H9 (cell line): ENCODE data around the gene QSOX2. TPM values are rescaled to one million over a fixed set of nuclear protein-coding genes. Genes with fewer than 3 reads are reported as not detected.

Experiments
- DNase-seq: peaks from one replicate; pipeline ENCODE4 v3.0.0-alpha.2; 2017
- H2AFZ ChIP-seq: one replicate; pipeline ENCODE4 v1.6.1; 2013; ENCODE audit warnings: mild to moderate bottlenecking, low read length, control low read depth, moderate library complexity
- H2AK5ac ChIP-seq: 2 replicates; pipeline ENCODE4 v1.6.1; 2013; ENCODE audit warnings: low read length, control low read depth, mixed read lengths; ENCODE audit not compliant: insufficient read length
- H2BK120ac ChIP-seq: one replicate; pipeline ENCODE4 v1.6.1; 2013; ENCODE audit warnings: low read depth, mild to moderate bottlenecking, low read length, control low read depth, inconsistent platforms; ENCODE audit not compliant: poor library complexity, severe bottlenecking
- H2BK12ac ChIP-seq: 2 replicates; pipeline ENCODE4 v1.6.1; 2013; ENCODE audit warnings: low read length, control low read depth, mixed read lengths, low read depth; ENCODE audit not compliant: insufficient read length
- H2BK15ac ChIP-seq: 2 replicates; pipeline ENCODE4 v1.6.1; 2013; ENCODE audit warnings: low read depth, low read length, control low read depth
- H2BK20ac ChIP-seq: one replicate; pipeline ENCODE4 v1.6.1; 2013; ENCODE audit warnings: low read depth, mild to moderate bottlenecking, low read length, control low read depth, inconsistent platforms; ENCODE audit not compliant: poor library complexity, severe bottlenecking
- H2BK5ac ChIP-seq: 2 replicates; pipeline ENCODE4 v1.6.1; 2013; ENCODE audit warnings: low read length, control low read depth, mixed read lengths; ENCODE audit not compliant: insufficient read length
- H3K14ac ChIP-seq: 2 replicates; pipeline ENCODE4 v1.6.1; 2013; ENCODE audit warnings: low read length, control low read depth; ENCODE audit not compliant: insufficient read depth
- H3K18ac ChIP-seq: 2 replicates; pipeline ENCODE4 v1.6.1; 2013; ENCODE audit warnings: low read depth, mild to moderate bottlenecking, mixed read lengths, low read length, control low read depth; ENCODE audit not compliant: insufficient read length
- H3K23ac ChIP-seq: 2 replicates; pipeline ENCODE4 v1.6.1; 2013; ENCODE audit warnings: low read length, control low read depth, mixed read lengths, low read depth; ENCODE audit not compliant: insufficient read length
- H3K23me2 ChIP-seq: 2 replicates; pipeline ENCODE4 v1.6.1; 2013; ENCODE audit warnings: low read depth, mild to moderate bottlenecking, mixed read lengths, low read length, control low read depth; ENCODE audit not compliant: insufficient read length, poor library complexity, severe bottlenecking
- H3K27ac ChIP-seq: 2 replicates; pipeline ENCODE4 v1.5.1; 2013; ENCODE audit warnings: low read length, control low read depth, mixed read lengths, low read depth; ENCODE audit not compliant: insufficient read length
- H3K27me3 ChIP-seq: 2 replicates; pipeline ENCODE4 v1.6.1; 2013; ENCODE audit warnings: low read length, control low read depth, inconsistent platforms; ENCODE audit not compliant: insufficient read depth
- H3K4ac ChIP-seq: 2 replicates; pipeline ENCODE4 v1.6.1; 2013; ENCODE audit warnings: low read depth, mild to moderate bottlenecking, control low read depth, inconsistent platforms, low read length, moderate library complexity
- H3K4me1 ChIP-seq: 2 replicates; pipeline ENCODE4 v1.6.1; 2013; ENCODE audit warnings: low read length, control low read depth, inconsistent platforms; ENCODE audit not compliant: insufficient read depth
- H3K4me2 ChIP-seq: 2 replicates; pipeline ENCODE4 v1.6.1; 2013; ENCODE audit warnings: low read length, control low read depth, mixed read lengths; ENCODE audit not compliant: insufficient read length, insufficient read depth
- H3K56ac ChIP-seq: 2 replicates; pipeline ENCODE4 v1.6.1; 2013; ENCODE audit warnings: low read depth, mild to moderate bottlenecking, mixed read lengths, low read length, control low read depth; ENCODE audit not compliant: insufficient read length
- H3K79me1 ChIP-seq: 2 replicates; pipeline ENCODE4 v1.6.1; 2013; ENCODE audit warnings: low read depth, mild to moderate bottlenecking, moderate library complexity, low read length, control low read depth, inconsistent platforms; ENCODE audit not compliant: insufficient read depth, poor library complexity, severe bottlenecking
- H3K79me2 ChIP-seq: 2 replicates; pipeline ENCODE4 v1.6.1; 2013; ENCODE audit warnings: low read length, control low read depth, inconsistent platforms; ENCODE audit not compliant: insufficient read depth
- H3K9ac ChIP-seq: 2 replicates; pipeline ENCODE4 v1.6.1; 2013; ENCODE audit warnings: low read length, control low read depth, mixed read lengths; ENCODE audit not compliant: insufficient read length; ENCODE audit errors: extremely low read depth
- H3K9me3 ChIP-seq: one replicate; pipeline ENCODE4 v1.6.1; 2013; ENCODE audit warnings: low read depth, low read length, inconsistent platforms; ENCODE audit not compliant: control insufficient read depth
- H3T11ph ChIP-seq: one replicate; pipeline ENCODE4 v1.6.1; 2013; ENCODE audit warnings: mild to moderate bottlenecking, low read length, control low read depth, inconsistent platforms
- H4K20me1 ChIP-seq: one replicate; pipeline ENCODE4 v1.6.1; 2013; ENCODE audit not compliant: control insufficient read depth, insufficient read length, insufficient read depth
- H4K5ac ChIP-seq: 2 replicates; pipeline ENCODE4 v1.6.1; 2013; ENCODE audit warnings: low read depth, mild to moderate bottlenecking, mixed read lengths, low read length, control low read depth; ENCODE audit not compliant: insufficient read length
- H4K8ac ChIP-seq: replicated peaks from 2 replicates; pipeline ENCODE4 v1.6.1; 2013; ENCODE audit warnings: low read length, control low read depth, mixed read lengths, low read depth; ENCODE audit not compliant: insufficient read length
- H4K91ac ChIP-seq: 2 replicates; pipeline ENCODE4 v1.6.1; 2013; ENCODE audit warnings: low read depth, mild to moderate bottlenecking, moderate library complexity, mixed read lengths, low read length, control low read depth; ENCODE audit not compliant: insufficient read length
- H3K27ac Mint-ChIP-seq, 3 experiments: 2 replicates in 2 of 3; 3 replicates in 1 of 3; pipeline ENCODE4 v1.8.0; 2020 to 2021; ENCODE audit warnings: mixed read lengths in 3 of 3, mild to moderate bottlenecking in 1 of 3, moderate library complexity in 1 of 3
- H3K27me3 Mint-ChIP-seq: 2 replicates; pipeline ENCODE4 v1.8.0; 2021; ENCODE audit warnings: low read depth, mild to moderate bottlenecking, moderate library complexity, mixed read lengths
- H3K36me3 Mint-ChIP-seq, 3 experiments: 2 replicates in 2 of 3; 3 replicates in 1 of 3; pipeline ENCODE4 v1.8.0; 2020 to 2021; ENCODE audit warnings: low read depth in 3 of 3, mixed read lengths in 3 of 3; ENCODE audit not compliant: insufficient read depth in 1 of 3
- H3K4me1 Mint-ChIP-seq, 2 experiments: 2 replicates each; pipeline ENCODE4 v1.8.0; 2020; ENCODE audit warnings: mixed read lengths in 2 of 2
- H3K4me3 Mint-ChIP-seq, 2 experiments: 2 replicates in 1 of 2; 3 replicates in 1 of 2; pipeline ENCODE4 v1.8.0; 2020 to 2021; ENCODE audit warnings: mild to moderate bottlenecking in 2 of 2, mixed read lengths in 2 of 2, moderate library complexity in 1 of 2
- H3K9me3 Mint-ChIP-seq, 2 experiments: 2 replicates in 1 of 2; 3 replicates in 1 of 2; pipeline ENCODE4 v1.8.0; 2020; ENCODE audit warnings: mild to moderate bottlenecking in 2 of 2, mixed read lengths in 2 of 2, moderate library complexity in 1 of 2
- WGBS: extraction: QIAGEN DNeasy Blood & Tissue Kit; methylation state at CpG from one replicate; pipeline ENCODE4 v1.1.7; 2013; ENCODE audit warnings: missing lambda C conversion rate, low lambda C conversion rate, mixed read lengths; ENCODE audit not compliant: insufficient read length; ENCODE audit errors: extremely low coverage; 5-methylcytosine and 5-hydroxymethylcytosine counted together
- total RNA-seq: library from RNA; stranded (reverse); gene quantifications from 2 replicates; pipeline ENCODE4 v1.2.1, GENCODE V29; 2021
- TF ChIP-seq, protein P1 (sequence below): fragments of 200-600 bp; sonication (generic); conservative IDR thresholded peaks from 3 replicates; pipeline ENCODE4 v1.8.0; 2021; ENCODE audit warnings: antibody characterized with exemption, mild to moderate bottlenecking

The QSOX2 gene
- total RNA-seq, 1 experiment from 2014 or later = 25.8 TPM

DNA sequence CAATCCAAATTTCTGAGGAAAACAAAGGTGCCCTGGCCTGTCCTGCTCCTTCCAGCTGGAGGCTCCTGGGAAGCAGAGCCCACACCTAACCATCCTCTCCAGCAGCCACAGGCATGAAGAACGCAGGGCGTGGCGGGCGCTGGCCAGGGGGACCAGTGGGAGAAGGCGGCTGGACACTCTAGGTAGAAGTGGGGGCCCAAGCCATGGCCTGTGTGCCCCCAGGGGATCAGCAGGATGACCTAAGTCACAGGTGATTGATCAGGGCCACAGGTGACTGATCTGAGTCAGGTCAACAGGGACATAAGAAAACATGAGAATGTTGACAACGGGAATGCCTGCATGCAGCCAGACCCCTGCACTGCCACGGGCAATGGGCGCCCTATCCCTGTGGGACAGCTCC is 3.4 kb downstream of the QSOX2 start:
- no peak overlapping the region for H2BK12ac ChIP-seq
- H3K23ac ChIP-seq = no peak overlapping the region
- H3K79me2 ChIP-seq = peaks cover 30% of the 10 kb centered on the region; the same call in 1 of the 2 replicates
- H4K20me1 ChIP-seq = peaks cover 10% of the 10 kb centered on the region
- TF ChIP-seq, protein P1, sequence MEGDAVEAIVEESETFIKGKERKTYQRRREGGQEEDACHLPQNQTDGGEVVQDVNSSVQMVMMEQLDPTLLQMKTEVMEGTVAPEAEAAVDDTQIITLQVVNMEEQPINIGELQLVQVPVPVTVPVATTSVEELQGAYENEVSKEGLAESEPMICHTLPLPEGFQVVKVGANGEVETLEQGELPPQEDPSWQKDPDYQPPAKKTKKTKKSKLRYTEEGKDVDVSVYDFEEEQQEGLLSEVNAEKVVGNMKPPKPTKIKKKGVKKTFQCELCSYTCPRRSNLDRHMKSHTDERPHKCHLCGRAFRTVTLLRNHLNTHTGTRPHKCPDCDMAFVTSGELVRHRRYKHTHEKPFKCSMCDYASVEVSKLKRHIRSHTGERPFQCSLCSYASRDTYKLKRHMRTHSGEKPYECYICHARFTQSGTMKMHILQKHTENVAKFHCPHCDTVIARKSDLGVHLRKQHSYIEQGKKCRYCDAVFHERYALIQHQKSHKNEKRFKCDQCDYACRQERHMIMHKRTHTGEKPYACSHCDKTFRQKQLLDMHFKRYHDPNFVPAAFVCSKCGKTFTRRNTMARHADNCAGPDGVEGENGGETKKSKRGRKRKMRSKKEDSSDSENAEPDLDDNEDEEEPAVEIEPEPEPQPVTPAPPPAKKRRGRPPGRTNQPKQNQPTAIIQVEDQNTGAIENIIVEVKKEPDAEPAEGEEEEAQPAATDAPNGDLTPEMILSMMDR = no peak
- H4K91ac ChIP-seq = no peak overlapping the region
- H3K23me2 ChIP-seq = peaks cover 5% of the 10 kb centered on the region
- Mint-ChIP-seq H3K4me3 (no peak overlapping the region), H3K27me3 (peaks cover 13% of the 10 kb centered on the region), H3K36me3 (peaks cover 0 to 7% (median 5%) of the 10 kb centered on the region in 3 experiments; a peak in 3 of 7 replicates), H3K27ac (no peak overlapping the region; a peak in 1 of 7 replicates), H3K9me3 (no peaks in the 10 kb centered on the region; a peak in 1 of 5 replicates), H3K4me1 (peaks cover 32 to 44% of the 10 kb centered on the region in 2 experiments)
- no peak overlapping the region for H2AK5ac ChIP-seq
- H3K4ac ChIP-seq = no peak overlapping the region
- no peak overlapping the region for H3K18ac ChIP-seq
- no peak overlapping the region for H3K14ac ChIP-seq
- H3K4me1 ChIP-seq = peaks cover 9% of the 10 kb centered on the region
- no peaks in the 10 kb centered on the region for H3K9me3 ChIP-seq
- no peak overlapping the region for H3K9ac ChIP-seq
- no peak overlapping the region for H2BK5ac ChIP-seq
- no peak overlapping the region for H2BK15ac ChIP-seq
- H3K4me2 ChIP-seq = no peak overlapping the region
- H3K79me1 ChIP-seq = peaks cover 13% of the 10 kb centered on the region
- H3K27ac ChIP-seq = no peak overlapping the region
- H4K8ac ChIP-seq = no peak overlapping the region
- H2BK20ac ChIP-seq = no peak overlapping the region
- no peak for DNase-seq
- no peak overlapping the region for H4K5ac ChIP-seq
- no peaks in the 10 kb centered on the region for H3K27me3 ChIP-seq
- no peak overlapping the region for H3K56ac ChIP-seq
- no CpG with 5 or more reads among the region's 8 CpGs for WGBS
- H2AFZ ChIP-seq = no peak overlapping the region
- no peak overlapping the region for H2BK120ac ChIP-seq
- no peak overlapping the region for H3T11ph ChIP-seq
